Measurements from ENCODE around the gene MFAP5. TPM values are rescaled to one million over a fixed set of nuclear protein-coding genes. Genes with fewer than 3 reads are reported as not detected.

Gene MFAP5
- total RNA-seq, 4 donors from 2014 or later: 168 to 563 (median 480) TPM

- TF ChIP-seq, protein P1, sequence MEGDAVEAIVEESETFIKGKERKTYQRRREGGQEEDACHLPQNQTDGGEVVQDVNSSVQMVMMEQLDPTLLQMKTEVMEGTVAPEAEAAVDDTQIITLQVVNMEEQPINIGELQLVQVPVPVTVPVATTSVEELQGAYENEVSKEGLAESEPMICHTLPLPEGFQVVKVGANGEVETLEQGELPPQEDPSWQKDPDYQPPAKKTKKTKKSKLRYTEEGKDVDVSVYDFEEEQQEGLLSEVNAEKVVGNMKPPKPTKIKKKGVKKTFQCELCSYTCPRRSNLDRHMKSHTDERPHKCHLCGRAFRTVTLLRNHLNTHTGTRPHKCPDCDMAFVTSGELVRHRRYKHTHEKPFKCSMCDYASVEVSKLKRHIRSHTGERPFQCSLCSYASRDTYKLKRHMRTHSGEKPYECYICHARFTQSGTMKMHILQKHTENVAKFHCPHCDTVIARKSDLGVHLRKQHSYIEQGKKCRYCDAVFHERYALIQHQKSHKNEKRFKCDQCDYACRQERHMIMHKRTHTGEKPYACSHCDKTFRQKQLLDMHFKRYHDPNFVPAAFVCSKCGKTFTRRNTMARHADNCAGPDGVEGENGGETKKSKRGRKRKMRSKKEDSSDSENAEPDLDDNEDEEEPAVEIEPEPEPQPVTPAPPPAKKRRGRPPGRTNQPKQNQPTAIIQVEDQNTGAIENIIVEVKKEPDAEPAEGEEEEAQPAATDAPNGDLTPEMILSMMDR (IDR thresholded peaks at IDR 0.05; ENCODE audit: low read depth): no peak
Measured at GRCh38 chr12:8603286-8603685, 59.3 kb downstream of the MFAP5 start.

- TF ChIP-seq, protein P1 (IDR thresholded peaks at IDR 0.05; ENCODE audit: low read depth): no peak
Measured at GRCh38 chr12:8596561-8596960, 66.1 kb downstream of the MFAP5 start.

Small RNAs within 50 kb of the gene (small RNA-seq; reads per million reads assigned to genes)
- gene RF00564: not detected

Other genes with a start within 250 kb of the MFAP5 start
- gene CLEC6A, start 206.9 kb downstream of the MFAP5 start, total RNA-seq: not detected
- 1 to 10 TPM in 3 of 4 donors, under 1 TPM in 1; 0.57 to 3.8 (median 1.3) TPM for gene CLEC4D, start 149.3 kb downstream of the MFAP5 start, total RNA-seq
- gene CLEC4E, start 121.9 kb downstream of the MFAP5 start, total RNA-seq: 10 to 100 TPM in 2 of 4 donors, 1 to 10 TPM in 2; 4.1 to 27.9 (median 9.9) TPM
- 1 to 10 TPM in 3 of 4 donors, not detected in 1; 1.0 to 4.8 (median 3.9) TPM for gene AICDA, start 50.0 kb downstream of the MFAP5 start, total RNA-seq
- 100 to 1,000 TPM in 1 of 4 donors, 10 to 100 TPM in 3; 42.2 to 149 (median 73.8) TPM for gene RIMKLB, start 35.2 kb upstream of the MFAP5 start, total RNA-seq
- gene A2ML1, start 159.8 kb upstream of the MFAP5 start, total RNA-seq: not detected